ENCODE results near the gene SLC4A2. TPM values are rescaled to one million over a fixed set of nuclear protein-coding genes. Genes with fewer than 3 reads are reported as not detected.
A peak's percentile ranks its signal among the peaks of the same experiment; 100 is the strongest.

SLC4A2 gene
- total RNA-seq, 1 donor = 61.5 TPM

DNA sequence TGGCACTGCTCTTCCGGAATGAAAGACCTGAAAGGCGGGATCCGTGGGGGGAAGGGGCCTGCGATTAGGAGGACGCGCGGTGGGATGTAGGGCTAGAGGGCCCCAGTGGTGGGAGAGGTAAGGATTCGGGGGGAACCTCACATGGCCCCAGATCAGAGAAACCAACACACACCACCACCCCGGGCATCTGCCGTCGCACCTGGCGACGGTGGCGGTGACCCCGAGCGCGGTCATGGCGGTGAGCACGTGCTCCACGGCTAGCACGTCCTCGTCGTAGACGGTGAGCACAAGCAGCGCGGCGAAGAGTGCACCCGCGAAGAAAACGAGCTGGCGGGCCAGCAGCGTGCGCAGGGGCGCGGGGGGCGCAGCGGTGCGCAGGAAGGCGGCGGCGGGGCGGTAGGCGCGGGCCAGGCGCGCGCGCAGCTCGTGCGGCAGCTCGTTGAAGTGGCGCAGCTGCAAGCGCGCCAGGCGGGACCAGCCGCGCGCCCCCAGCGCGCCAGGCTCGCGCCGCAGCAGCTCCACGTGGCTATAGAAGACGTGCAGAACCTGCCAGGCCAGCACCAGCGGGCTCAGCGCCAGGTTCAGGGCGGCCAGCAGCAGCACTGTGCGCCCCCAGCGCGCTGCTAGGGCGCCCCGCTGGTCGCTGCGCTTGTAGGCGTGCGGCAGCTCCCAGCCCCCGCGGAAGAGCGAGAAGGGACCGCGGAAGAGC lies 40.8 kb upstream of the SLC4A2 start:
- H3K4me3 ChIP-seq (ENCODE audit: insufficient read depth, low read length) = peak overlapping the region; percentile 28
- no peak overlapping the region for H2AFZ ChIP-seq (ENCODE audit: low read length)
- peaks cover 53% of the 10 kb centered on the region for H3K27me3 ChIP-seq (ENCODE audit: insufficient read depth, low read length)
- no peaks in the 10 kb centered on the region for H3K36me3 ChIP-seq (ENCODE audit: insufficient read depth, low read length)
- no peak overlapping the region for H3K27ac ChIP-seq (ENCODE audit: low read depth, low read length)
- peaks cover 6% of the 10 kb centered on the region for H3K4me1 ChIP-seq (ENCODE audit: insufficient read depth, low read length)
- peak; percentile 58 for DNase-seq (ENCODE audit: insufficient read length, low spot score, missing footprints)
- peak overlapping the region; percentile 29 for H3K4me2 ChIP-seq (ENCODE audit: insufficient read depth, low read length)
- TF ChIP-seq, protein P1, sequence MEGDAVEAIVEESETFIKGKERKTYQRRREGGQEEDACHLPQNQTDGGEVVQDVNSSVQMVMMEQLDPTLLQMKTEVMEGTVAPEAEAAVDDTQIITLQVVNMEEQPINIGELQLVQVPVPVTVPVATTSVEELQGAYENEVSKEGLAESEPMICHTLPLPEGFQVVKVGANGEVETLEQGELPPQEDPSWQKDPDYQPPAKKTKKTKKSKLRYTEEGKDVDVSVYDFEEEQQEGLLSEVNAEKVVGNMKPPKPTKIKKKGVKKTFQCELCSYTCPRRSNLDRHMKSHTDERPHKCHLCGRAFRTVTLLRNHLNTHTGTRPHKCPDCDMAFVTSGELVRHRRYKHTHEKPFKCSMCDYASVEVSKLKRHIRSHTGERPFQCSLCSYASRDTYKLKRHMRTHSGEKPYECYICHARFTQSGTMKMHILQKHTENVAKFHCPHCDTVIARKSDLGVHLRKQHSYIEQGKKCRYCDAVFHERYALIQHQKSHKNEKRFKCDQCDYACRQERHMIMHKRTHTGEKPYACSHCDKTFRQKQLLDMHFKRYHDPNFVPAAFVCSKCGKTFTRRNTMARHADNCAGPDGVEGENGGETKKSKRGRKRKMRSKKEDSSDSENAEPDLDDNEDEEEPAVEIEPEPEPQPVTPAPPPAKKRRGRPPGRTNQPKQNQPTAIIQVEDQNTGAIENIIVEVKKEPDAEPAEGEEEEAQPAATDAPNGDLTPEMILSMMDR (IDR thresholded peaks at IDR 0.05; ENCODE audit: extremely low read depth, low read depth, low read length) = no peak
- no peaks in the 10 kb centered on the region for H4K20me1 ChIP-seq (ENCODE audit: insufficient read depth, low read length)
- no peaks in the 10 kb centered on the region for H3K9me3 ChIP-seq (ENCODE audit: low read depth, low read length)
- H3K79me2 ChIP-seq (ENCODE audit: insufficient read depth, low read length) = no peaks in the 10 kb centered on the region

DNA sequence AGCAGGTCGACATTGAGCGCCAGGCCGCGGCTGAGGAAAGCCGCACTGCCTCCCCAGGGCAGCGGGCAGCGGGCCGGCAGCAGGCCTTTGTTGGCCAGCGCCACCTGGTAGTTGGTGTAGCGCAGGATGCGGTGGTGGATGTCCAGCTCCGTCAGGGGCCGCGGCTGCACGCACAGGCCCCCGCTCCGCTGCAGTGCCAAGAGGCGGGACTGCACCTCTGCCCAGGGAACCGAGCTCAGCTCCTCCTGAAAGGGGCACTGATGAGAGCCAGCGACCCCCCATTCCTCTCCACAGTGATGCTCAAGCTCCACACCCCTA lies 40.3 kb upstream of the SLC4A2 start:
- peak overlapping the region; percentile 28 for H3K4me3 ChIP-seq (ENCODE audit: insufficient read depth, low read length)

GRCh38 chr7:151020231-151020630 lies 39.2 kb upstream of the SLC4A2 start:
- DNase-seq (ENCODE audit: insufficient read length, low spot score, missing footprints) = no peak
- Histone ChIP-seq H3K36me3 (ENCODE audit: insufficient read depth, low read length) (no peaks in the 10 kb centered on the region), H3K27ac (ENCODE audit: low read depth, low read length) (no peak overlapping the region), H3K79me2 (ENCODE audit: insufficient read depth, low read length) (no peaks in the 10 kb centered on the region), H3K9me3 (ENCODE audit: low read depth, low read length) (no peaks in the 10 kb centered on the region), H4K20me1 (ENCODE audit: insufficient read depth, low read length) (no peaks in the 10 kb centered on the region), H3K4me2 (ENCODE audit: insufficient read depth, low read length) (no peak overlapping the region), H2AFZ (ENCODE audit: low read length) (no peak overlapping the region), H3K4me1 (ENCODE audit: insufficient read depth, low read length) (no peaks in the 10 kb centered on the region), H3K4me3 (ENCODE audit: insufficient read depth, low read length) (no peak overlapping the region), H3K27me3 (ENCODE audit: insufficient read depth, low read length) (peaks cover 47% of the 10 kb centered on the region)
- TF ChIP-seq, protein P1 (IDR thresholded peaks at IDR 0.05; ENCODE audit: extremely low read depth, low read depth, low read length) = no peak

More for the DNA sequence above, 40.3 kb upstream of the SLC4A2 start:
- TF ChIP-seq, protein P1 (IDR thresholded peaks at IDR 0.05; ENCODE audit: extremely low read depth, low read depth, low read length) = no peak
- Histone ChIP-seq H2AFZ (ENCODE audit: low read length) (no peak overlapping the region), H3K36me3 (ENCODE audit: insufficient read depth, low read length) (no peaks in the 10 kb centered on the region), H4K20me1 (ENCODE audit: insufficient read depth, low read length) (no peaks in the 10 kb centered on the region), H3K4me1 (ENCODE audit: insufficient read depth, low read length) (peaks cover 1% of the 10 kb centered on the region), H3K79me2 (ENCODE audit: insufficient read depth, low read length) (no peaks in the 10 kb centered on the region), H3K27me3 (ENCODE audit: insufficient read depth, low read length) (peaks cover 49% of the 10 kb centered on the region), H3K9me3 (ENCODE audit: low read depth, low read length) (no peaks in the 10 kb centered on the region), H3K4me2 (ENCODE audit: insufficient read depth, low read length) (no peak overlapping the region), H3K27ac (ENCODE audit: low read depth, low read length) (no peak overlapping the region)
- peak; percentile 84 for DNase-seq (ENCODE audit: insufficient read length, low spot score, missing footprints)

- no peaks in the 10 kb centered on the region for H4K20me1 ChIP-seq (ENCODE audit: insufficient read depth, low read length)
- H3K4me2 ChIP-seq (ENCODE audit: insufficient read depth, low read length) = no peak overlapping the region
- no peaks in the 10 kb centered on the region for H3K9me3 ChIP-seq (ENCODE audit: low read depth, low read length)
- H3K4me3 ChIP-seq (ENCODE audit: insufficient read depth, low read length) = no peak overlapping the region
- TF ChIP-seq, protein P1 (IDR thresholded peaks at IDR 0.05; ENCODE audit: extremely low read depth, low read depth, low read length) = no peak
- no peak overlapping the region for H3K27ac ChIP-seq (ENCODE audit: low read depth, low read length)
- peaks cover 49% of the 10 kb centered on the region for H3K27me3 ChIP-seq (ENCODE audit: insufficient read depth, low read length)
- no peaks in the 10 kb centered on the region for H3K36me3 ChIP-seq (ENCODE audit: insufficient read depth, low read length)
- H3K79me2 ChIP-seq (ENCODE audit: insufficient read depth, low read length) = no peaks in the 10 kb centered on the region
- DNase-seq (ENCODE audit: insufficient read length, low spot score, missing footprints) = peak; percentile 64
- H2AFZ ChIP-seq (ENCODE audit: low read length) = no peak overlapping the region
- H3K4me1 ChIP-seq (ENCODE audit: insufficient read depth, low read length) = peaks cover 5% of the 10 kb centered on the region
Observed at GRCh38 chr7:151023232-151023631, 36.2 kb upstream of the SLC4A2 start.

Measured in osteoblast (primary cell).